Right hindlimb (tissue), 1 donor: Measurements from ENCODE around the gene SLC22A16.
"Not testable (repeated sequence)": the region's sequence is repeated elsewhere in the genome, so short reads cannot be mapped to it uniquely, and the experiment has no call there.

Experiments
- DNase-seq: peaks from one replicate; pipeline ENCODE4 v3.0.0-alpha.2; 2018

The SLC22A16 gene

GRCh38 chr6:110488606-110489190, 12.3 kb upstream of the SLC22A16 start:
- no peak for DNase-seq

DNA sequence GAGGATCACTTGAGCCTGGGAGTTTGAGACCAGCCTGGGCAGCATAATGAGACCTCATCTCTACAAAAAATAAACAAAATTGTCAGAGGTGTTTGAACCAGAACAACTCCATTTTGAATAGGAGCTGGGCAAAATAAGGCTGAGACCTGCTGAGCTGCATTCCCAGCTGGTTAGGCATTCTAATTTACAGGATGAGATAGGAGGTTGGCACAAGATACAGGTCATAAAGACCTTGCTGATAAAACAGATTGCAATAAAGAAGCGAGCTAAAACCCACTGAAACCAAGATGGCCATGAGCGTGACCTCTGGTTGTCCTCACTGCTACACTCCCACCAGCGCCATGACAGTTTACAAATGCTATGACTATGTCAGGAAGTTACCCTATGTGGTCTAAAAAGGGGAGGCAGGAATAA, 11.6 kb upstream of the SLC22A16 start:
- DNase-seq = not testable (repeated sequence)

GRCh38 chr6:110486756-110487155, 10.3 kb upstream of the SLC22A16 start:
- DNase-seq = no peak

DNA sequence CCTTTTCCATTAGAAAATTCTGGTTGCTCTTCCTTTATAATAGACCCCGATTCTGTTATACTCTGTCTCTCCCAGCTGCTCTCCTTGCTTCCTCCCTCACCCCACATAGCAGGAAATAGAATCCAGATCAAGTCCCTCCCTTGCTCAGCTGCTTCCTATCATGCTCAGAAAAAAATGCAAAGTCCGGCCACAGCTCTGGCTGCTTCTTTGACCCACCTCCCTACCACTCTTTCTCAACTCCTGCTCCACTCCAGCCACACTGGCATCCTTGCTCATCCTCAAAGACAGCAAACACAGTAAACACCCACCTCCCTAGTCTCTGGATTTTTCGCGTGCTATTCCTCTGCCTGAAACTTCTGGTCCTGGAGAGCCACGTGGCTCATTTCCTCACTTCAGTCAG, 9.1 kb upstream of the SLC22A16 start:
- DNase-seq = no peak

DNA sequence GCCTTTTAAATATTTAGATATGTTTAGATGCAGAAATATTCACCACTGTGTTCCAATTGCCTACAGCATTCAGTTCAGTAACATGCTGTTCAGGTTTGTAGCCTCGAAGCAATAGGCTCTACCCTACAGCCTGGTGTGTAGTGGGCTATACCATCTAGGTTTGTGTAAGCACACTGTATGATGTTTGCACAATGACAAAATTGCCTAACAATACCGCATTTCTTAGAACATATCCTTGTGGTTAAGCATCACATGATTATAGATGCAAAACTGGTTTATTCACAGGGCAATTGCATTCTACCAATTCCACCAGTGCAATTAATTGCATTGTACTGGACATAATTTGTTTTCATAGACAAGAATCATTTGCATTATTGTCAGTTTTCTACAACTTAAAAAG, 7.9 kb upstream of the SLC22A16 start:
- DNase-seq = no peak

DNA sequence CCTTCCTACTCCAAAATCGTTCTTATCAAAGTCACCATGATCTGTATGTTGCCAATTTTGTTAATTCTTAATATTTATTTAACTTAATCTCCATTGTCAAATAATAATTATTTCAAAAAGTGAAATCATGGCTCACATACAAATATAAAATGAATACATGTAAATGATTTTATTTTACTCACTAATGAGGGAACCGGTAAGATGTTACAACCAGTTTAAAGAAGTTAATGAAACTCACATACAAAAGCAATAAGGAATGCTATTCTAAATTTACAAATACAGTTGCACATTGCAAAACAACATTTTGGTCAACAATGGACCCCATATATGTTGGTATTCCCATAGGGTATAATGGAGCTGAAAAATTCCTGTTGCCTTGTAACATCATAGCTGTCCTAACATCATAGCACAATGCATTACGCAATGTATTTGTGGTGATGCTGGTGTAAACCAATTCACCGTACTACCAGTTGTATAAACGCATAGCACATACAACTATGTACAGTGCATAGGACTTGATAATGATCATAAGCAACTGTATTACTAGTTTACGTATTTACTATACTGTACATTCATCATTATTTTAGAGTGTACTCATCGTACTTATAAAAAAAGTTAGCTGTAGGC, 6.5 kb upstream of the SLC22A16 start:
- no peak for DNase-seq

DNA sequence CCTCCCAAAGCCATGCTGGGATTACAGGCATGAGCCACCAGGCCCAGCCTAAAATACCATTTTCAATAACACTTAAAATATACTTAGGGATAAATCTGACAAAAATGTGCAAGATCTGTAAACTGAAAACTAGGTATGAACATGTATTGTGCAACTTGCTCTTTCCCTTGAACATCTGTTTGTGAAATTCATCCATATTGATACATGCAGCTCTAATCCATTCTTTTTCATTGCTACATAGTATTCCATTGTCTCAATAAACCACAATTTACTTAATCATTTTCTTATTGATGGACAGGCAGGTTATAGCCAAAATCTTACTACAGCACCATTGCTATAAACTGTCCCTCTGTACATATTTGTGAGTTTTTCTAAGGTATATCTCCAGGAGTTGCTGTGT, 4.7 kb upstream of the SLC22A16 start:
- no peak for DNase-seq

DNA sequence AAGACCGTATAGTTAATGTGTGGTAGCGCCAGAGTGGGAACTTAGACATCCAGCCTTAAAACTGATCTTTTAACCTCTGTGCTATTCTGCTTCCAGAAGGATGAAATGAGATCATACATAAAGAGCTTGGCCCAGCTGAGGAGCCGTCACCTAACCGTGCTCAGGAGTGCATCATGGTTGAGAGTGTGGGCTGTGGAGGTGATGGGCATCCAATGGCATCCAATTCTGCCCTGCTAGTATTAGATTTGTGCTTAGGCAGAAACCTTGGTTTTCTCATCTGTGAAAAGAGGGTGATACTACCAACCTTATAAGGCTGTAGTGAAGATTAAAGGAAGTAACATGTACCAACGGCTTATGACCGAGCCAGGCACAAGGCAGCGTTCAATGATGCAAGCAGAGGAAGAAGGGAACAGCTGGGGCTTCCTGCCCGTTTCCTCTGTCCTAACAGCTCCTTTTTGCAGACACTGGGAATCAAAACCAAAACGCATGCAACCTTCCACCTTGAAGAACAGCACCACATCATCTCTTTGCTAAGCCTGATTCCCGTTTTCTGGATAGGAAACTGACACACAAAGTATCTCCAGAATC, 1.3 kb downstream of the SLC22A16 start:
- DNase-seq = no peak

DNA sequence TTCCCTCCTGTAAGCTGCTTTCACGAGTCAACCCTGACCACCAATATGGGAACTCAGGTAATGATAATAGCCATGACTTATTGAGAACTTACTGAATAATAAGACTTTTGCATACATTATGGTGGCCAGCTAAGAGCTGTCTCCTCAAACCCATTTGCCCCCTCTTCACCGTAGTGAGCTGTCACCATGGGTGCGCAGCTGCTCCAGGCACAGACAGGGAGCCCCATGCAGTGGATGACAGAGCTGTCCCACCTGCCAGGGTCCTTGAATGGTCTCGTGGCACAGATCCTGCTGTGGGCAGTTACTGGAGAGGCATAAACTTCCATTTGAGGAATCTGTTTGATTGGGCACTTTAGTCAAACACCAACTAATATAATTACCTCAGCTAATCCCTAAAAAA, 1.9 kb downstream of the SLC22A16 start:
- DNase-seq = no peak

- DNase-seq = no peak
Observed at GRCh38 chr6:110472739-110473138, 3.7 kb downstream of the SLC22A16 start.

DNA sequence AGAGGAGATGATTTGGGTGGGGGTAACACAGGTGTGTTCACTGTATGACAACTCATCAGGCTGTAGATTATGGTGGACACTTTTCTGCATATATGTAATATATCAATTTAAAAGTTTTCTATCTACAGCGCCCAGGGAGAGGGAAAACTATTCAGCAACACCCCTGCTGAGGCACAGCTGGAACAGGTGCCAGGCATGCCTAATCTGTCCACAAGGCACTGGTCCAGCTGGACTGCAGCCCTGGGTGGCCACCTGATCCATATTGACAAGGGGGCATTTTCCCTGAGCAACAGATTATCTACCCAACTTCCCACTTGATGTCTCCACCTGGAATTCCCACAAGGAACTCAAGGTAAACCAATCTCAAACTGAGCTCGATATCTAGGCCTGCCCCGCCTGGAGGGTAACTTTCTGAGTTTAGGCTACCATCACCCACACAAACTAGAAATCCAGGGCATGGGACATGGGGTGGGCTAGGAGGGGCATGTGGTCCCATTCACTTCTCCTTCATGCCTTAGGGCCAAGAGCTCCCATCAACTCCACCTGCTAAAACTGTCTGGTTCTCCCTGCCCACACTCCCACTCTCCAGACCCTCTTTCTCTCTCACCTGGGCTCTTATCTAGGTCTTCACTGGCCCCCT, 4.6 kb downstream of the SLC22A16 start:
- no peak for DNase-seq

- no peak for DNase-seq
Observed at GRCh38 chr6:110468731-110469130, 7.7 kb downstream of the SLC22A16 start.

DNA sequence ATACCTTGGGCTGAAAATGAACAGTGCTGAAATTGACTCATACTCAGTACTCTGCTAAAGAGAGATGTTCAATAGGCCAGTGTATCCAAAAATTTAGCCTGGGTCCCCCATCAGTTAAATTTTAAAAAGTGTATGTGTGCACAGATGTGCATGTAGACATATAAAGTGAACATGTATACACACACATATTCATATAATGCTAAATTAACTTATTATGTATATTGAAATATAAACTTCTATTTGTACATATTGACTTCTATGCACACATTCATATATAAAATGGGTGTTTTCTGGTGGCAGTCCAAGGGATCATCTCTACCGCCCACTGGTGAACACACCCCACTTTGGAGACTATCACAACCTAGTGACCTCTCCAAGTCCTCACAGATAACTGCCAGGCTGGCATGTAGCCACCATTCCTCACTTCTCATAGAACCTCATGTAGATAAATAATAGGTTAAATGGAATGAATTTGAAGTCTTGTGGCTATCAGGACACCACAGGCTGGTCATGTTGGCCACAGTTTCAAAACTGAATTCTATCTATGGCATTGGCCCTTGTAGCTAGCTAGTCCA, 8.8 kb downstream of the SLC22A16 start:
- no peak for DNase-seq

DNA sequence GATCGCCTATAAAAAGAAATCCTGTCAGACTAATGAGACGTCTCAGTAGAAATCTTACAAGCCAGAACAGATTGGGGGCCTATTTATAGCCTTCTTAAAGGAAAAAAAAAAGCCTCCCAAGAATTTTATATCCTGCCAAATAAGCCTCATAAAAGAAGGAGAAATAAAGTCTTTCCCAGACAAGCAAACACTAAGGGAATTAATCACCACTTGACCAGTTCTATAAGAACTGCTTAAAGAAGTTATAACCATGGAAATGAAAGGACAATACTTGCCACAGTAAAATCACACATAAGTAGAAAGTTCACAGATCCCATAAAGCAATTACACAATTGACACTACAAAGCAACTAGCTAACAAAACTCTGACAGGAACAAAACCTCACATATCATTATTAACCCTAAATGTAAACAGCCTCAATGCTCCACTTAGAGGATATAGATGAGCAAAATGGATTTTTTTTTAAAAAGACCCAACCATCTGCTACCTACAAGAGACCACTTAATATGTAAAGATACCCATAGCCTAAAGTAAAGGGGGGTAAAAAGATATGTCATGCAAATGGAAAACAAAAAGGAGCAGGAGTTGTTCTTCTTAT, 13.4 kb downstream of the SLC22A16 start:
- DNase-seq = no peak

DNA sequence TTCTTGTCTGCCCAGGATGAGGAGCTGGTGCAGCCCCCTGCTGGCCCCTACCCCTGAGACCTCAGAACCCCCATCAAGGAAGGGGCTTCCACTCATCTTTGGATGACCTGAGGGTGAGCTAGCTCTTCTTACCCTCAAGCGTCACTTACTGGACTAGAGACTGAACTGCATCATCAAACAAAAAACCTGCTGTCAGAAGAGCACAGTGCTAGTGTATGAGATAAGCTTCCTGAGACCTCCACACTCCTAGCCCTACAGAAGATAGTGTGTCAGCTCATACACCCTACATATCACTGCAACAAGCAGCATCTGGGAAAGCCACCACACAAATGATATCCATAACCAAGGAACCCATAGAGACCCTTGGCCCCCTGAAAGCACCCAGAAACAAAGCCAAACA, 15.0 kb downstream of the SLC22A16 start:
- DNase-seq = no peak

- no peak for DNase-seq
Observed at GRCh38 chr6:110459137-110459536, 17.3 kb downstream of the SLC22A16 start.

GRCh38 chr6:110458476-110458875, 17.9 kb downstream of the SLC22A16 start:
- no peak for DNase-seq

GRCh38 chr6:110457567-110458175, 18.7 kb downstream of the SLC22A16 start:
- DNase-seq = not testable (repeated sequence)

DNA sequence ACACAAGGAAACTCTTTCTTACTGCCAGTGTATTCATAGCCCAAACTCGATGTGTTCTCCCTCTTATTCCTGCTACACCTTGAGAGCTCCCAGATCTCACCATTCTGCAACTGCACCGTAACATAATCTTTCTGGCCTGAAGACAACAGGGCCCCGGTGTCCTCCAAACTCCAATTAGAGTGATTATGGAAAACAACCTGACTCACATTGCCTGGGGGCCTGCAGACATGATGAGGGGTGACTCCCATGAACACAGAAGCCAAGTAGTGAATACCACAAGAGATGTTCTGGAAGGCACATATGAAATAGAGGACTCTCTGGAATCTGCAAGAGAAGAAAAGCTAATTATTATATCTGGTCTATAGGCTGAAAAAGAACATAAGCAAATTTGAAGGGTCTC, 19.7 kb downstream of the SLC22A16 start:
- DNase-seq = no peak

GRCh38 chr6:110449541-110449895, 26.9 kb downstream of the SLC22A16 start:
- no peak for DNase-seq

- DNase-seq = no peak
Observed at GRCh38 chr6:110448846-110449540, 27.4 kb downstream of the SLC22A16 start.

GRCh38 chr6:110447761-110448160, 28.7 kb downstream of the SLC22A16 start:
- no peak for DNase-seq
